Left cardiac atrium (tissue), 4 donors: ENCODE data around the gene AFAP1L1. TPM values are rescaled to one million over a fixed set of nuclear protein-coding genes. Genes with fewer than 3 reads are reported as not detected.

Source experiments
- ATAC-seq, 2 donors: fragments of 200-7000 bp; cut with Tn5 transposase; one replicate each; pipeline ENCODE4 v1.9.1; 2020; ENCODE audit warnings: mild to moderate bottlenecking in 2 of 2, moderate library complexity in 2 of 2
- DNase-seq: peaks from one replicate; pipeline ENCODE4 v3.0.0-alpha.2; 2020
- intact Hi-C, 2 donors: fragments of 100-400 bp; cut with DNase I; formaldehyde crosslinking; loops; one replicate each; pipeline versions ENCODE4 v1.14.1 to v1.15.1; 2022 to 2023
- total RNA-seq, 2 donors: library from RNA; stranded (reverse); fragmentation: NEBNext Ultra II Directional; extraction: Animal tissue kit (Norgen Biotek cat#: 25700); gene quantifications; one replicate each; pipeline ENCODE4 v1.2.1, GENCODE V29; 2021
- donor health status: DM: no; HTN: yes; CAD: no.
- donor health status: DM: no; HTN: yes; CAD: no; lungs with severe emphysema.
- donor health status: DM: yes; HTN: yes; CAD: no.
- donor health status: Dilated cardiomyopathy.

AFAP1L1 gene
- total RNA-seq, 2 donors from 2014 or later = 32.8 to 38.6 TPM

DNA sequence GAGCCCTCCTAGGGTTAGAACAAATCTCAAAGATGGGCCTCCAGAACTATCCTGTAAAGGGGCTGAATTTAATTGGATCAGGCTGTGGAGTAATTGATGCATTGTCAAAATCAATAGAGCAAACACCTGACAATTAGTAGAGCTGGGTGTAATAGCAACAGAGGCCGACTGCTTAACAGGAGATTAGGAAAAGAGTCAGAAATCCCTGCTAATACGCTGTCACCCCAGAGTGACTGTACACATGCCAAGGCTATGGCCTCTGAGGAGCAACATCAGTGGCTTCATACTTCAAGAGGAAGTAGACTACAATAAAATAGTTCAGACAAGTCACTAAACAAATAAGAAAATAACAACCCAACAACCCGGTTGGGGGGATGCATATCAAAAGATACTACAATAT is 55.0 kb downstream of the AFAP1L1 start:
- intact Hi-C loops = no loop called here
- ATAC-seq (no peak), DNase-seq (no peak)

GRCh38 chr5:149328177-149328576 is 56.5 kb downstream of the AFAP1L1 start:
- ATAC-seq = no peak
- DNase-seq = no peak
- intact Hi-C loops = no loop called here

DNA sequence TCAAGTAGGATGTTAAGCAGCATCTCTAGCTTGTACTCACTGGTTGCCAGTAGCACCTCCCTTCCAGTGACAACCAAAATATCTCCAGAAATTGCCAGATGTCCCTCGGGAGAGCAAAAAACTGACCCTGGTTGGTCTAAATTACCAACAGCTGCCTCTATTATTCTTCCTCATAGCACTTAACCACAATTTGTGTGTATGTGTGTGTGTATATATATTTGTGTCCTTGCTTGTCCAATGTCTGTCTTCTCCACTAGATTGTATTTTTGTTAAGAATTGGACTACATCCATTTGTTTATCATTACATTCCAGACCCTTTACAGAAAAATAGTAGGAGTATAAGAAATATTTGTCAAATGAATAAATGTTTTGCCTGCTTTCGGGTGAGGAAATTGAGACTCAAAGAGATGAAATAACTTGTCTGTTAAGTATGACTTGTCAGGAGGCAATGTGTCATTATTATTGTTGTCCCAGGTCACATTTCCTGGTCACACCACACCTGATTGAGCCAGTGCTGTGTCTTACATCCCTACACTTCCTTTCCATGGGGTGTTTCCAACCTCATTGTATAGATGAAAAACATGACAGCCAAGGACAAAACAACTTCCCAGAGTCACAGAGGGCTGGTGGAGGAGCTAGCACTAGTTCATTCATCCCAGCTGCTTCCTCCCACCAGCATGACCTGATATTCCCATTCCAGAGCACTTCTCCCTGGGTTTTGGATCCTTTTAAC is 62.2 kb downstream of the AFAP1L1 start:
- intact Hi-C loops = no loop called here
- DNase-seq (no peak), ATAC-seq (no peak)

- ATAC-seq (no peak), DNase-seq (no peak)
- intact Hi-C loops = no loop called here
Observed at GRCh38 chr5:149337736-149338135, 66.1 kb downstream of the AFAP1L1 start.

DNA sequence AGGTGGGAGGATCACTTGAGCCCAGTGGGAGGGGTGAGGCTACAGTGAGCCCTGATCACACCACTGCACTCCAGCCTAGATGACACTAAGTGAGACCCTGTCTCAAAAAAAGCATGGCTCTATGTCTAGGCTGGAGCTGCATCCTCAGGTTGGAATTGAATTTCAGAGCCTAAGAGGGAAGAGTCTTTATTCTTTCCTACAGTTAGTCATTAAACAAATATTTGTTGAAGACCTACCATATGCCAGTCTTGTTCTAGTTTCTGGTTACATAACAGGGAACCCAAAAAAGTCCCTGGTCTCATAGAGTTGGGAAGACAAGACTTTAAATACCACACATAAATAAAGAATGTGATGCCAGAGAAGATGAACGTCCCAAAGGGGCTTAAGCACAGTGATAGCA is 66.7 kb downstream of the AFAP1L1 start:
- intact Hi-C loops = no loop called here
- ATAC-seq = no peak
- no peak for DNase-seq

GRCh38 chr5:149340920-149341319 is 69.3 kb downstream of the AFAP1L1 start:
- ATAC-seq = no peak

DNA sequence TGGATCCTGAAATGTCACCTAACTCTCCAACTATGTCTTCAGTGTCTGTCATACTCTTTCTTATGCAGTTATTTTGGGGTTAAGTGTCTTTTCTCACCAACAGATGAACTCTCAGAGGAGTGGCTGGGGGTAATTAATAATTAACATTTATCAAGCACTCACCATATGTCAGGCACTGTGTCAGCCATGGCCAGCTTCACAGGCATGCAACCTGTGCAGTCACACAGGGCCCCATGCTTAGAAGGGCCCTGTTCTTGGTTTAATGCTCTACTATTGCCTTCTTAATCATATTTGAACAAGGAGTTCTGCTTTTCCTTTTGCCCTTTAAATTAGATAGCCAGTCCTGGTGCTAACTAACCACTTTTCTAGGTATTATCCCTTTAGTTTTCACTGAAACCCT is 70.2 kb downstream of the AFAP1L1 start:
- DNase-seq = no peak
- intact Hi-C loops = no loop called here
- no peak for ATAC-seq

More at GRCh38 chr5:149340920-149341319, 69.3 kb downstream of the AFAP1L1 start:
- intact Hi-C loops = no loop called here
- DNase-seq = no peak

GRCh38 chr5:149344151-149344550 is 72.5 kb downstream of the AFAP1L1 start:
- DNase-seq (no peak), ATAC-seq (no peak)
- intact Hi-C loops = no loop called here

DNA sequence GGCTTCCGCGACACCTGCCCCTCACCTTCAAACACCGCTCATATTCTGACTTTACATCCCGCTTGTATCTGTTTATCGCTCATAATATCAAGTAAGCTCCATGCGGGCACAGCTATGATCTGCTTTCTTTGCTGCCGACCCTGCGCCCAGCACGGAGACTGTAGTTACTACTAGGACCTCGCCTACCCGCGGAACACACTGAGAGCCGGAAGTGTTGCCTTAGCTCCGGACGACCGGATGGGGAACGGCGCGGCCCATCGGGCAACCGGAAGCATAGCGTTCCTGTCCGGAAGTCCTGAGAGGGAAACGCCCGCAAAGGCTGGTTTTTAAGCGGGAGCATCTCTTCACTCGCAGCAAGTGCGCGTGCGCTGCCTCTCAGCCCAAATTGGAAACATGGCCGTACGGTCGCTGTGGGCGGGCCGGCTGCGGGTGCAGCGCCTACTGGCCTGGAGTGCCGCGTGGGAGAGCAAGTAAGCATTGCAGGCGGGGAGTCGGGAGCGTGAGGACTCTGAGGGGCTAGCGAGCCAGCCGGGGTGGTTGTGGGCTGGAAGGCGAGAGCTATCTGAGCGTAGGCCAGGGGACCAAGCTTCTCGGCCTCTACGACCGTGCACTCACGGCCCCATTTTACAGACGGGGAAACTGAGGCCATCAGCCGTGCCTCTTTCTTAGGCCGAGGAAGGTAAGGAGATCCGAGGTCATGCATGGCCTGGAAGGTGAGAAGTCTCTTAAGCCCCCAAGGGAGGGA is 73.7 kb downstream of the AFAP1L1 start, which contains the start of gene GRPEL2:
TSS of gene GRPEL2 (plus strand) at position 353 of the 745 bp plus-strand sequence. CDS start at position 394, 41 bp downstream.
- intact Hi-C loops = no loop called here
- ATAC-seq (peak; percentile 98 to 99), DNase-seq (peak; percentile 98)

DNA sequence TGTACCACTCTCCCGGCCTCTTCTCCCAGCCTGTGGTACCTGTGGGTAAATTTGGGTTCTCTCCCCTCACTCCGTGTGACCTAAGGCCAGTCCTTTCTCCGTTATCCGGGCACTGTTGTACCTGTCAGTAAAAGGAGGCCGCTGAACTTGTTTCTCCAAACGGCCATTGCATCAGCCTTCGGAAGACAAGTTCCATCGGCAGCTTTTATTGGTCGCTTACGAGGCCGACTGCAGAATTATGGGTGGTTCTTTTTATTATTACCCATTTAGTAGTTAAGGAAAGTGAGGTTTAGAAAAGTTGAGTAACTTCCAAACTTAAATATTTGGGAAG is 74.2 kb downstream of the AFAP1L1 start:
- no peak for DNase-seq
- intact Hi-C loops = no loop called here
- peak in 1 of 2 donors; percentile 8 for ATAC-seq

DNA sequence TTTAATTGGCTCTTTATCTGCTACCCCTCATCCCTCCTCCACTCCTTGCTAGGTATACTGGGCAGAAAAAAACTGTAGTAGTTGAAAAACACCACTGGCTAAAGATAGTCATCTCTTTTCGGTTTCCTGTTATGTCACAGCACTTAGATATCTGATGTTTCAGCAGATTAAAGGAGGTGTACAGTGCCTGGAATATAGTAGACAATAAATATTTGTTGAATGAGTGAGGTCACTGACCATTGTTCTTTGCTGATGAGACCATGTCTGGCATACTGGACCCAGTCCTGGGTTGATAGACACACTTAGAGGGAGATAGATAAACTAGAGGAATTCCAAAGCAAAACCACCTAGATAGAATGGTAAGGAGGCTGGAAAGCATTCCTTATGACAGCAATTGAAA is 76.9 kb downstream of the AFAP1L1 start:
- ATAC-seq = no peak

DNA sequence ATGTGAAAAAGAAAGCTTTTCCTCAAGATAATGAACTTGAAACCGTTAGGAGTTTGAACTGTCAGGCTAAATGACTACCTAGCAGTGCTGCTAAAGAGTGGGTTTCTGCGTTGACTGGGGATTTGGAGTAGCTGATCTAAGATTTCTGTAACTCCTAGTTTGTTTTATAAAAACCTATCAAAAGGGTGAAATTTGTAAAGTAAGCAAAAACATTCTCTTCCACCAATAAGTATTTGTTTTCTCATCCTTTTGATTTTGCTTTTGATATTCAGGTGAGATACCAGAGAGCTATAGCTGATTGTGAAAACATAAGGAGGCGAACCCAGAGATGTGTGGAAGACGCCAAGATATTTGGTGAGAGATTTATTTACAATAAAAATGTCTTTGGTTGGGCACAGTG is 77.7 kb downstream of the AFAP1L1 start:
- intact Hi-C loops = no loop called here
- DNase-seq (no peak), ATAC-seq (no peak)

More for the DNA sequence above, 76.9 kb downstream of the AFAP1L1 start:
- DNase-seq = no peak
- intact Hi-C loops = no loop called here

DNA sequence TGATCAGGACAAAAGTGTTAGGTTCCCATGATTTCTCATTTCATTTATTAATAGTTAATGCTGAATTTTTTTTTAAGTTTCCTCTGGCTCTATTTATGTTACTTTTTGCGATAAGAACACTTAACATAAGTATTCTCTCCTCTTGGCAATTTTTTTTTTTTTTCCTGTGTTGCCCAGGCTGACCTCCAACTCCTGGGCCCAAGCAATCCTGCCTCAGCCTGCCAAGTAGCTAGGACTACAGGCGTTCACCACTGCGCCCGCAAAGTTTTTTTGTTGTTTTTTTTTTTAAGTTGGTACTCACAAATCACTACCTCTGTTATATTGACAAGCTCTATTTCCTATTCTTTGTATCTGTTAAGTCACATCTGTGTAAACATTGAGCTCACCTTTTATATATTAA is 80.5 kb downstream of the AFAP1L1 start:
- intact Hi-C loops = no loop called here
- ATAC-seq (no peak), DNase-seq (no peak)

- no peak for ATAC-seq
- intact Hi-C loops = no loop called here
Observed at GRCh38 chr5:149353911-149354310, 82.3 kb downstream of the AFAP1L1 start.

GRCh38 chr5:149355688-149356087 is 84.0 kb downstream of the AFAP1L1 start:
- DNase-seq = no peak
- ATAC-seq = no peak
- intact Hi-C loops = no loop called here

More at GRCh38 chr5:149353911-149354310, 82.3 kb downstream of the AFAP1L1 start:
- no peak for DNase-seq

- no peak for DNase-seq
- intact Hi-C loops = no loop called here
- ATAC-seq = no peak
Observed at GRCh38 chr5:149356391-149356790, 84.7 kb downstream of the AFAP1L1 start.

GRCh38 chr5:149357370-149358293 is 86.0 kb downstream of the AFAP1L1 start, which contains the start of gene PCYOX1L:
TSS of gene PCYOX1L (plus strand) at chr5:149358046. CDS start at chr5:149358069, 23 bp downstream.
- intact Hi-C loops = no loop called here
- ATAC-seq = peak; percentile 100

GRCh38 chr5:149358294-149358651 is 86.6 kb downstream of the AFAP1L1 start:
- intact Hi-C loops = no loop called here
- peak; percentile 63 for DNase-seq
- ATAC-seq = peak; percentile 64 to 68

More at GRCh38 chr5:149357370-149358293, 86.0 kb downstream of the AFAP1L1 start, which contains the start of gene PCYOX1L:
- DNase-seq = peak; percentile 97

- intact Hi-C loops = no loop called here
- ATAC-seq (no peak), DNase-seq (no peak)
Observed at GRCh38 chr5:149358868-149359495, 87.3 kb downstream of the AFAP1L1 start.
